HepG2 (cell line): Measurements from ENCODE around the gene AHSP. TPM values are rescaled to one million over a fixed set of nuclear protein-coding genes. Genes with fewer than 3 reads are reported as not detected.

Source experiments
- ATF6 ChIP-seq: sonication (generic); formaldehyde crosslinking; conservative IDR thresholded peaks from 2 replicates; pipeline ENCODE4 v1.4.0; 2020; ENCODE audit warnings: missing genetic modification reagents
- BRCA1 ChIP-seq: sonication (generic); formaldehyde crosslinking; IDR thresholded peaks from 2 replicates; pipeline ENCODE4 v1.4.0; 2020; ENCODE audit warnings: missing genetic modification reagents
- HMG20A ChIP-seq: IDR thresholded peaks from 2 replicates; pipeline ENCODE4 v1.6.1; 2016; ENCODE audit warnings: borderline replicate concordance
- KAT7 ChIP-seq: IDR thresholded peaks from 2 replicates; pipeline ENCODE4 v1.6.1; 2018; ENCODE audit warnings: borderline replicate concordance, missing compliant biosample characterization
- KDM6A ChIP-seq: IDR thresholded peaks from 2 replicates; pipeline ENCODE4 v1.6.1; 2016; ENCODE audit warnings: low read depth
- KLF11 ChIP-seq: IDR thresholded peaks from 2 replicates; pipeline ENCODE4 v1.6.1; 2016; ENCODE audit warnings: missing compliant biosample characterization
- KLF9 ChIP-seq: IDR thresholded peaks from 2 replicates; pipeline ENCODE4 v1.6.1; 2016; ENCODE audit warnings: low read depth
- MIER2 ChIP-seq: IDR thresholded peaks from 2 replicates; pipeline ENCODE4 v1.6.1; 2016; ENCODE audit warnings: missing biosample characterization, missing genetic modification reagents
- RBM39 ChIP-seq: fragments of 200-400 bp; formaldehyde crosslinking; IDR thresholded peaks from one replicate; pipeline ENCODE4 v1.6.1; 2018; ENCODE audit warnings: antibody characterized with exemption, mild to moderate bottlenecking, low read depth, low read length; ENCODE audit not compliant: poor library complexity, severe bottlenecking
- RFX1 ChIP-seq: fragments of 450-650 bp; IDR thresholded peaks from 2 replicates; pipeline ENCODE4 v1.6.1; 2017
- RNF2 ChIP-seq: fragments of 450-650 bp; conservative IDR thresholded peaks from 2 replicates; pipeline ENCODE4 v1.6.1; 2016; ENCODE audit warnings: low read depth
- SOX5 ChIP-seq: IDR thresholded peaks from 2 replicates; pipeline ENCODE4 v1.6.1; 2016; ENCODE audit warnings: borderline replicate concordance
- ZEB1 ChIP-seq: IDR thresholded peaks from 2 replicates; pipeline ENCODE4 v1.6.1; 2012; ENCODE audit warnings: mild to moderate bottlenecking, low read depth, inconsistent platforms; ENCODE audit not compliant: insufficient replicate concordance
- ZFP90 ChIP-seq: sonication (generic); formaldehyde crosslinking; IDR thresholded peaks from 2 replicates; pipeline ENCODE4 v1.8.0; 2022; ENCODE audit warnings: missing genetic modification reagents, mild to moderate bottlenecking, inconsistent platforms, borderline replicate concordance
- ZNF274 ChIP-seq: sonication (generic); formaldehyde crosslinking; IDR thresholded peaks from 2 replicates; pipeline ENCODE4 v1.5.1; 2020; ENCODE audit warnings: mild to moderate bottlenecking, missing genetic modification reagents
- ZNF704 ChIP-seq: sonication (generic); formaldehyde crosslinking; IDR thresholded peaks from 2 replicates; pipeline ENCODE4 v1.8.1; 2023; ENCODE audit warnings: mild to moderate bottlenecking, inconsistent platforms, moderate library complexity, missing genetic modification reagents, borderline replicate concordance
- ZNF775 ChIP-seq: sonication (generic); formaldehyde crosslinking; IDR thresholded peaks from 2 replicates; pipeline ENCODE4 v1.4.0; 2020; ENCODE audit warnings: missing genetic modification reagents, mild to moderate bottlenecking, moderate library complexity, borderline replicate concordance
- polyA plus RNA-seq, 8 experiments: library from polyadenylated mRNA; depleted of rRNA in 3 of 8; stranded (reverse) in 7 of 8; unstranded in 1 of 8; fragments of >200 nt; fragmentation: Illumina TruSeq in 4 of 8; extraction: Trizol in 4 of 8; gene quantifications; 2 replicates each; pipeline versions ENCODE4 v1.2.1 to v1.2.3, GENCODE V29; 2011 to 2016; ENCODE audit warnings: low read depth in 4 of 8, missing spikeins in 1 of 8, mixed read lengths in 1 of 8; ENCODE audit not compliant: insufficient read depth in 1 of 8
- total RNA-seq, 5 experiments: library from RNA; depleted of rRNA; stranded (reverse); fragments of >200 nt; fragmentation: Illumina TruSeq; extraction: Trizol; gene quantifications; 2 replicates each; pipeline ENCODE4 v1.2.3, GENCODE V29; 2016; ENCODE audit warnings: low read depth in 1 of 5
- TF ChIP-seq, protein P1 (sequence below): sonication (generic); formaldehyde crosslinking; IDR thresholded peaks from 2 replicates; pipeline ENCODE4 v1.4.0; 2020; ENCODE audit warnings: mild to moderate bottlenecking, low read depth, missing genetic modification reagents
- TF ChIP-seq, protein P2 (sequence below): sonication (generic); formaldehyde crosslinking; IDR thresholded peaks from 2 replicates; pipeline ENCODE4 v1.8.1; 2023; ENCODE audit warnings: mild to moderate bottlenecking, missing genetic modification reagents
- TF ChIP-seq, protein P3 (sequence below): sonication (generic); formaldehyde crosslinking; IDR thresholded peaks from 2 replicates; pipeline ENCODE4 v1.4.0; 2020; ENCODE audit warnings: low read depth, mild to moderate bottlenecking, missing genetic modification reagents

The AHSP gene
- total and polyA plus RNA-seq, 2 of the 13 experiments (the other 11 are each of a cell fraction or from before 2014, with no cell fraction given), result not detected

GRCh38 chr16:31507929-31508705 lies 19.6 kb upstream of the AHSP start, which contains the start of gene RUSF1 (continued):
- TF ChIP-seq ATF6 (CRISPR knock-in tag), result no peak
- TF ChIP-seq RBM39, result peak; percentile 98
- TF ChIP-seq RFX1, result no peak
- TF ChIP-seq SOX5 (CRISPR knock-in tag), result peak; percentile 4; the same call in 1 of the 2 replicates
- TF ChIP-seq ZEB1, result peak; percentile 66
- TF ChIP-seq, protein P1, sequence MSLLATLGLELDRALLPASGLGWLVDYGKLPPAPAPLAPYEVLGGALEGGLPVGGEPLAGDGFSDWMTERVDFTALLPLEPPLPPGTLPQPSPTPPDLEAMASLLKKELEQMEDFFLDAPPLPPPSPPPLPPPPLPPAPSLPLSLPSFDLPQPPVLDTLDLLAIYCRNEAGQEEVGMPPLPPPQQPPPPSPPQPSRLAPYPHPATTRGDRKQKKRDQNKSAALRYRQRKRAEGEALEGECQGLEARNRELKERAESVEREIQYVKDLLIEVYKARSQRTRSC (CRISPR knock-in tag), result peak; percentile 32; the same call in 1 of the 2 replicates
- TF ChIP-seq KAT7 (CRISPR knock-in tag), result peak; percentile 76
- TF ChIP-seq, protein P2, sequence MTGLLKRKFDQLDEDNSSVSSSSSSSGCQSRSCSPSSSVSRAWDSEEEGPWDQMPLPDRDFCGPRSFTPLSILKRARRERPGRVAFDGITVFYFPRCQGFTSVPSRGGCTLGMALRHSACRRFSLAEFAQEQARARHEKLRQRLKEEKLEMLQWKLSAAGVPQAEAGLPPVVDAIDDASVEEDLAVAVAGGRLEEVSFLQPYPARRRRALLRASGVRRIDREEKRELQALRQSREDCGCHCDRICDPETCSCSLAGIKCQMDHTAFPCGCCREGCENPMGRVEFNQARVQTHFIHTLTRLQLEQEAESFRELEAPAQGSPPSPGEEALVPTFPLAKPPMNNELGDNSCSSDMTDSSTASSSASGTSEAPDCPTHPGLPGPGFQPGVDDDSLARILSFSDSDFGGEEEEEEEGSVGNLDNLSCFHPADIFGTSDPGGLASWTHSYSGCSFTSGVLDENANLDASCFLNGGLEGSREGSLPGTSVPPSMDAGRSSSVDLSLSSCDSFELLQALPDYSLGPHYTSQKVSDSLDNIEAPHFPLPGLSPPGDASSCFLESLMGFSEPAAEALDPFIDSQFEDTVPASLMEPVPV (CRISPR knock-in tag), result peak; percentile 96
- TF ChIP-seq KDM6A, result no peak
- TF ChIP-seq KLF11, result peak; percentile 92; the same call in 1 of the 2 replicates
- peak; percentile 49 for TF ChIP-seq HMG20A
- TF ChIP-seq ZFP90 (CRISPR knock-in tag), result peak; percentile 43; the same call in 1 of the 2 replicates
- TF ChIP-seq ZNF274 (CRISPR knock-in tag), result peak; percentile 88
- TF ChIP-seq MIER2 (CRISPR knock-in tag), result peak; percentile 68; the same call in 1 of the 2 replicates
- peak; percentile 52 for TF ChIP-seq BRCA1
- peak; percentile 67; the same call in 1 of the 2 replicates for TF ChIP-seq RNF2
- TF ChIP-seq ZNF775 (CRISPR knock-in tag), result 0 out of 2 replicates have a peak, but pooled peaks have one; percentile 20
- peak; percentile 62; the same call in 1 of the 2 replicates for TF ChIP-seq ZNF704 (CRISPR knock-in tag)
- TF ChIP-seq, protein P3, sequence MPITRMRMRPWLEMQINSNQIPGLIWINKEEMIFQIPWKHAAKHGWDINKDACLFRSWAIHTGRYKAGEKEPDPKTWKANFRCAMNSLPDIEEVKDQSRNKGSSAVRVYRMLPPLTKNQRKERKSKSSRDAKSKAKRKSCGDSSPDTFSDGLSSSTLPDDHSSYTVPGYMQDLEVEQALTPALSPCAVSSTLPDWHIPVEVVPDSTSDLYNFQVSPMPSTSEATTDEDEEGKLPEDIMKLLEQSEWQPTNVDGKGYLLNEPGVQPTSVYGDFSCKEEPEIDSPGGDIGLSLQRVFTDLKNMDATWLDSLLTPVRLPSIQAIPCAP (CRISPR knock-in tag), result peak; percentile 55
- TF ChIP-seq KLF9, result peak; percentile 96
